Activated T-helper 17 cell treated with anti-CD3 and anti-CD28 coated beads, Interleukin-2, amount 50 U/mL, for 72 hours (primary cell): ENCODE data around the gene TRIM6. TPM values are rescaled to one million over a fixed set of nuclear protein-coding genes. Genes with fewer than 3 reads are reported as not detected.

Experiments used
- total RNA-seq, 2 donors: library from RNA; stranded (reverse); gene quantifications; one replicate each; pipeline ENCODE4 v1.2.3, GENCODE V29; 2022

TRIM6 gene
- total RNA-seq, 2 donors from 2014 or later: 0.19 TPM

Other genes with a start within 250 kb of the TRIM6 start
- not detected for gene OR51B6, start 245.1 kb upstream of the TRIM6 start, total RNA-seq
- gene OR51M1, start 212.8 kb upstream of the TRIM6 start, total RNA-seq: not detected
- not detected for gene OR51Q1, start 174.5 kb upstream of the TRIM6 start, total RNA-seq
- not detected for gene OR51I1, start 155.1 kb upstream of the TRIM6 start, total RNA-seq
- not detected for gene OR51I2, start 147.3 kb upstream of the TRIM6 start, total RNA-seq
- gene OR52D1, start 108.0 kb upstream of the TRIM6 start, total RNA-seq: not detected
- gene UBQLN3, start 86.7 kb upstream of the TRIM6 start, total RNA-seq: under 1 TPM in 1 of 2 donors, not detected in 1; 0.34 TPM
- under 1 TPM in 1 of 2 donors, not detected in 1; 0.50 TPM for gene UBQLNL, start 79.9 kb upstream of the TRIM6 start, total RNA-seq
- under 1 TPM in 1 of 2 donors, not detected in 1; 0.34 TPM for gene OR52H1, start 48.1 kb upstream of the TRIM6 start, total RNA-seq
- gene OR52B6, start 15.8 kb upstream of the TRIM6 start, total RNA-seq: not detected
- 1 to 10 TPM; 6.7 to 7.1 TPM for gene TRIM34, start 28.4 kb downstream of the TRIM6 start, total RNA-seq
- gene TRIM5, start 88.4 kb downstream of the TRIM6 start, total RNA-seq: 10 to 100 TPM; 11.4 to 18.8 TPM
- gene TRIM22, start 93.2 kb downstream of the TRIM6 start, total RNA-seq: 100 to 1,000 TPM in 1 of 2 donors, 10 to 100 TPM in 1; 91.0 to 159 TPM
- gene OR56B1, start 139.8 kb downstream of the TRIM6 start, total RNA-seq: under 1 TPM in 1 of 2 donors, not detected in 1; 0.29 TPM
- 1 to 10 TPM in 1 of 2 donors, under 1 TPM in 1; 0.26 to 1.8 TPM for gene OR52N4, start 157.6 kb downstream of the TRIM6 start, total RNA-seq
- gene OR52N5, start 186.7 kb downstream of the TRIM6 start, total RNA-seq: not detected
- gene OR52N1, start 194.6 kb downstream of the TRIM6 start, total RNA-seq: under 1 TPM in 1 of 2 donors, not detected in 1; 0.09 TPM
- not detected for gene OR52N2, start 212.3 kb downstream of the TRIM6 start, total RNA-seq
- not detected for gene OR52E6, start 245.3 kb downstream of the TRIM6 start, total RNA-seq